ENCODE data around the gene GABRD.
"Not testable (repeated sequence)": the region's sequence is repeated elsewhere in the genome, so short reads cannot be mapped to it uniquely, and the experiment has no call there.

The GABRD gene

GRCh38 chr1:2019172-2019543 is at the start of gene GABRD:
TSS of gene GABRD (plus strand) at chr1:2019345. CDS start at chr1:2019424, 79 bp downstream.
- DNase-seq: no peak

GRCh38 chr1:1969505-1969900 is 49.6 kb upstream of the GABRD start:
- no peak for DNase-seq

GRCh38 chr1:1969953-1970716 is 49.0 kb upstream of the GABRD start:
- no peak for DNase-seq

GRCh38 chr1:1971017-1971416 is 48.1 kb upstream of the GABRD start:
- no peak for DNase-seq

DNA sequence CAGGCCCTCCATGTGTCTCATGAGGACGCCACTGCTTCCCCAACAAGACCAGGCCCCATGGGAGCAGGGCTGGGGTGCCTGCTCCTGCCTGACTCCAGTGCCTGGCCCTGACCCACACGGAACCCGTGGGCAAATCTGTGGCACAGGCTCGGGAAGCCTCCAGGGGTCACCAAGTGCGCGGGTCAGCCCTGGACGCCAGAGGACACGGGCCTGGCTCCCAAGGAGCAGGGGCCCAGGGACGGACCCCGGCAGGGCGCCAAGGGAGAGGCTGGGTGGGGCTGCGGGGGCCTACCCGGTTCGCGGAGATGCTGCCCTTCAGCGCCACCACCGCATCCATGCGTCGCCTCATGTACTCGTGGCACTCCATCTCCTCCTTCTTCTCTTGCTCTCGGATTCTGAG is 47.5 kb upstream of the GABRD start:
- DNase-seq: no peak

- DNase-seq: no peak
Measured at GRCh38 chr1:1972976-1973715, 46.0 kb upstream of the GABRD start.

- peak; percentile 18 for DNase-seq
Measured at GRCh38 chr1:1973716-1974642, 45.2 kb upstream of the GABRD start.

DNA sequence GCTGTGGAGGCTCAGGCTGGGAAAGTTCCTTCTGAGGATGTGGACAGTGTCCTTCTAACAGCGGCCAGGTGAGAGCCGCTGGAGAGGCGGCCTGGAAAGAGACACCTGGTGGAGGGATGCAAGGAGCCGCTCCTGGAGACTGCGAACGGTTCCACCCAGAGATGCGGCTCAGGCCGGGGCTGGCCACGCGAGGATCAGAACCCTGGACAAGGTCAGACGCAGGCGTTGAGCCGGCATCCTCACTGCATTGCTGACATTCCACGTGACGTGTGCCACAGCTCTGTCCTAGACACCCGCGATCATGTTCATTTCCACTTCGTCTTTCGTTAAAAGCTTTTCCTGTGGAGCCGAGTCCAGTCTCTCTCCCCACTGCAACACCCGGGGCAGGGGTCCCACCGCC is 44.3 kb upstream of the GABRD start:
- DNase-seq: peak; percentile 11

DNA sequence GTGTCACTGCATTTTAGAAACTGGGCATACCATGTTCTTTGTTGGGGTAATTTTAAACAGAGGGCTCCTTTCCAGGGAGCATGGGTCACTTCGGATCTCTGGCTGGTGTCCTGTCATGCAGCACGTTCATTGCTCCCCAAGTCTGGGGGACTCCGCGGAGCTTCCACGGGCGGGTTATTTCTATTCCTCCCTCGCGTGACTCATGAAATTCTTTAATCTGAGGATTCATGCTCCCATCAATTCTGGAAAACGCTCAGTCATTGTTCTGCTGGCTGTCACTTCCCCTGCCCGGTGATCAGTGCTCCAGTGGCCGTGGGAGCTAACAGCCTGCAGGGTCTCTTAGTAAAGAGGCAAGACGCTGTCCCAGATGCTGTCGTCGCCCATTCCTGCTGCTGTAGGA is 43.6 kb upstream of the GABRD start:
- peak; percentile 5 for DNase-seq

DNA sequence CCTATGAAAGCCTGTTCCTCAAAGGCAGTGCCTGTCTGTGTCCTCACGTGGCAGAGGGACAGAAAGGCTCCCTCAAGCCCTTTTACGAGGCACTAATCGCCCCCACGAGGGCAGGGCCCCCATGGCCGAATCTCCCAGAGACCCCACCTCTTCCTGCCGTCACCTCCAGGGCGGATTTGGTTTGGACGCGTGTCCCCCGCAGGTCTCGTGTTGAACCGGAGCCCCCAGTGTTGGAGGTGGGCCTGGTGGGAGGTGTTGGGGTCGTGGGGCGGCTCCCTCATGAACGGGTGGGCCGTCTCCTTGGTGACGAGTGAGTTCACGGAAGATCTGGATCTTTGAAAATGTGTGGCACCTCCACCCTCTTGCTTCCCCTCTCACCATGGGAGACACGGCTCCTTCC is 43.1 kb upstream of the GABRD start:
- DNase-seq: peak; percentile 8

DNA sequence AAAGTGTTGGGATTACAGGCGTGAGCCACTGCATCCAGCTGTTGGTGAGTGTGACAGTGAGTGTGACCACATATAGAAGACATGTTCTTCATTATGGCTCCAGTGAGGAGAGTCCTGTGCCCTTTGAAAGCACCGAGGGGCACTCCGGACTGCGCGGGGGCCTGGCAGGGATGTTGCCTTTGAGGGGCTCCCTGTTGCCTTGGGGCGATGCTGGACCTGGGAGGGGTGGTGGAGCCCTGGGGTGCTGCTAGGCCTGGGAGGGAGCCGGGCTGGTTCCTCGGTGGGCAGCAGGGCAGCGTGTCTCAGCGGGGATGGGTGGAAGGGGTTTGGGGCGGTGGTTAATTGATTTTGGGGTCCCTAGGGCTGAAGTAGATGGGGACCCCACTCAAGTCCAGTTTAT is 41.0 kb upstream of the GABRD start:
- no peak for DNase-seq

DNA sequence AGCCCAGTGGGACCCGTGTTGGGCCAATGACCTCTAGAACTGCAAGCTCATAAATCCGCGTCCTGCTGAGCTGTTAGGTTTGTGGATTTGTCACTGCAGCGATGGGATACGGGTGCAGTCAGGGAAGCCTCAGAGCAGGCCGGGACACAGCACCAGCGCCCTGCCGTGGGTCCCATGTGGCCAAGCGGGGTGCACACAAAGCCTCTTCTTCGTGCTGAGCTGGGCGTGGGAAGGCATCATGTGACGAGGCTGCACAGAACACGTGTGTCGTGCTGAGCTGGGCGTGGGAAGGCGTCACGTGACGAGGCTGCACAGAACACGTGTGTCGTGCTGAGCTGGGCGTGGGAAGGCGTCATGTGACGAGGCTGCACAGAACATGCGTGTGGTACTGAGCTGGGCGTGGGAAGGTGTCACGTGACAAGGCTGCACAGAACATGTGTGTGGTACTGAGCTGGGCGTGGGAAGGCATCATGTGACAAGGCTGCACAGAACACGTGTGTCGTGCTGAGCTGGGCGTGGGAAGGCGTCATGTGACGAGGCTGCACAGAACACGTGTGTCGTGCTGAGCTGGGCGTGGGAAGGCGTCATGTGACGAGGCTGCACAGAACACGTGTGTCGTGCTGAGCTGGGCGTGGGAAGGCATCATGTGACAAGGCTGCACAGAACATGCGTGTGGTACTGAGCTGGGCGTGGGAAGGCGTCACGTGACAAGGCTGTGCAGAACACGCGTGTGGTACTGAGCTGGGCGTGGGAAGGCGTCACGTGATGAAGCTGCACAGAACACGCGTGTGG is 40.3 kb upstream of the GABRD start:
- not testable (repeated sequence) for DNase-seq

DNA sequence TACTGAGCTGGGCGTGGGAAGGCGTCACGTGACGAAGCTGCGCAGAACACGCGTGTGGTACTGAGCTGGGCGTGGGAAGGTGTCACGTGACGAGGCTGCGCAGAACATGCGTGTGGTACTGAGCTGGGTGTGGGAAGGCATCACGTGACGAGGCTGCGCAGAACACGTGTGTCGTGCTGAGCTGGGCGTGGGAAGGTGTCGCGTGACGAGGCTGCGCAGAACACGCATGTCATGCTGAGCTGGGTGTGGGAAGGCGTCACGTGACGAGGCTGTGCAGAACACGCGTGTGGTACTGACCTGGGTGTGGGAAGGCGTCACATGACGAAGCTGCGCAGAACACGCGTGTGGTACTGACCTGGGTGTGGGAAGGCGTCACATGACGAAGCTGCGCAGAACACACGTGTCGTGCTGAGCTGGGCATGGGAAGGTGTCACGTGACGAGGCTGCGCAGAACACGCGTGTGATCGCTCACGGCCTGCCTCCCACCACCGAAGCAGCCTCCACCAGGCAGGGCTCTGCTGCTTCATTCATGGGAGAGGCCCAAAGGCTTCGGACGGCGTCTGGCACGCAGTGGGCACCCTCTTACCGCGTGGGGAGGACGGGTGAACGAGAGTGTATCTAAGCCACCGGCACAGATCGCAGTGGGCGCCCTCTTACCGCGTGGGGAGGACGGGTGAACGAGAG is 39.5 kb upstream of the GABRD start:
- DNase-seq: no peak

GRCh38 chr1:1980467-1981141 is 38.5 kb upstream of the GABRD start:
- no peak for DNase-seq

- DNase-seq: no peak
Measured at GRCh38 chr1:1981142-1981500, 38.0 kb upstream of the GABRD start.

GRCh38 chr1:1981631-1982327 is 37.4 kb upstream of the GABRD start:
- DNase-seq: not testable (repeated sequence)

GRCh38 chr1:1982379-1983232 is 36.5 kb upstream of the GABRD start:
- DNase-seq: no peak

GRCh38 chr1:1984560-1985070 is 34.5 kb upstream of the GABRD start:
- no peak for DNase-seq

DNA sequence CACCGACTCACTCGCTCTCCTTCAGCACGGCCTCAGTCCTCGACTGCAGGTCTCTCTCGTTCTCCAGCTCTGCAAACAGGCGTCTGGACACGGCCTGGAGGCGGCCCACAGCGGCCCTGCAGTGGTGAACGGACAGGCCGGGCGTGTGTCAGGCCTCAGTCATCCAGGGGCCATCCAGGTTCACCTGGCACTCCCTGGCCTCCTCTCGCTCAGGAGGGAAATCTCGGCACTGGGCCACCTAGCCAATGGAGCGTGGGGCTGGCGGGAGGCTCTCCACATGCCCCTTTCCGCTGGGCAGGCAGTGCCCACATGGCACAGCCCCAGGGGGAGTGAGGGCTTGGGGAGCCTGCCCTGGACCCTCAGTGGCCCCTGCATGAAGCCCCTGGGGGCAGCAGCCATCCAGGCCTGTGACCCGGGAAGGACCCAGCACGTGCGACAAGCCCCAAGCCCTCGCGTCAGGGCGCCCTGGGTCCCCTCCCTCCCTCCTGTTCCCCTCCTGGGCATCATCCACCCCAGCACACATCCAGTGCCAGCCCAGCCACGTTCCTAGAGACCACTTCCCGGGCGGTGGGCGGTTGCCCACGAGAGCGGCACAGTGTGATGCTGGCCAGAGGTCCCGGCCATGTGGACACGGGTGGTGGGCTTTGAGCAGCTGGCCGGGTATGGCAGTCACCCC is 33.6 kb upstream of the GABRD start:
- no peak for DNase-seq

Measured in femur (tissue), 1 donor.